ENCODE data around the gene AGBL5. TPM values are rescaled to one million over a fixed set of nuclear protein-coding genes. Genes with fewer than 3 reads are reported as not detected.

Gene AGBL5
- total and polyA plus RNA-seq, 4 experiments from 2014 or later, result 7.4 to 14.9 (median 10.8) TPM

DNA sequence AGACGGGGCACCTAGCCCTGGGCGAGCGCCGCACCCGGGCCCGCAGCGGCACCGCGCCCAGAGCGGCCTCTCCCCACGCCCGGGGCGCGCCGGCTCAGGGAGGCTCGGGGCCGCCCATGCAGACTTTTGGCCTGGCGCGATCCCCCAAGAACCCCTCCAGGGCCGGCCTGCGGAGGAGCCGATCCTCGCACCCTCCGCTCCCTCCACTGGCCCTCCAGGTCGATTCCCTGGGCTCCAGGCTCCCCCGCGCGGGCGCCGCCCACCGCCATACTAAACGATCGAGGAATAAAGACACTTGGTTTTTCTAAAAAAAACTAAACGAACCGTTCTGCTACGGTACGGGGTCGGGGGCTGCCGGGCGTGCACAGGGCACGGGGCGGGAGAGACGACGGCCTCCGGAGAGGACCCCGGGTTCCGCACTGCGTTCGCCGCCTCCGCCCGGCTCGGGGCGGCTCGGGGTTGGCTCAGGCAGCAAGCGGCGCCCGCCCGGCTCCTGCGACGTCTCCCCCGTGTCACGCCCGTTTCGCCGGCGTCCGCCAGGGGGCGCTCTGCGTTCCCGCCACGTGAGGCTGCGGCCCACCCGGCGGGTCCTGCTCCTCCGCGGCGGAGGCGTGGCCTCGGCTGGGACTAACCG, 34.7 kb downstream of the AGBL5 start:
- H3K4me3 ChIP-seq (ENCODE audit: low read length in 2 of 2), result peak overlapping the region; percentile 11 to 75
- ChIA-PET POLR2A (ENCODE audit: partially characterized antibody) (interaction anchor here (0.7 to 8.8 kb wide), 12 partner anchors 10 to 126 kb away, joined by 3 to 187 read pairs (median 6); partner anchors contain the start of genes ABHD1, AGBL5, ATRAID and OST4), CTCF (ENCODE audit: partially characterized antibody) (interaction anchor here (0.6 to 8.4 kb wide), 9 partner anchors 10 to 542 kb away, joined by 3 to 46 read pairs (median 4); partner anchors contain the start of genes CCDC121, GPN1 and OST4)
- H3K27me3 Mint-ChIP-seq, result no peaks in the 10 kb centered on the region
- no peaks in the 10 kb centered on the region for H3K27me3 ChIP-seq (ENCODE audit: insufficient read depth, low read length)
- peaks cover 9 to 37% (median 23%) of the 10 kb centered on the region in 4 donors for H3K4me1 Mint-ChIP-seq
- peaks cover 0 to 2% of the 10 kb centered on the region in 2 donors for H3K36me3 Mint-ChIP-seq
- H3K27ac Mint-ChIP-seq, result peak overlapping the region; percentile 82 to 94 (median 89)
- no peaks in the 10 kb centered on the region for H3K9me3 Mint-ChIP-seq
- no peaks in the 10 kb centered on the region for H3K36me3 ChIP-seq (ENCODE audit: insufficient read depth, low read length)
- peak overlapping the region; percentile 80 for H3K27ac ChIP-seq (ENCODE audit: low read depth, low read length)
- peak overlapping the region; percentile 82 to 90 (median 86) for H3K4me3 Mint-ChIP-seq
- peaks cover 32% of the 10 kb centered on the region for H3K4me1 ChIP-seq (ENCODE audit: insufficient read depth, low read length)
- intact Hi-C loops (cut with micrococcal nuclease), result loop anchor here (1.0 to 5.0 kb wide), 6 partner anchors 15 to 341 kb away; partner anchors contain the start of genes ATRAID, NRBP1, OST4 and PREB
- peak; percentile 93 to 99 (median 98) for DNase-seq
- no peaks in the 10 kb centered on the region for H3K9me3 ChIP-seq (ENCODE audit: control insufficient read depth in 1 of 2, low read length in 2 of 2)

DNA sequence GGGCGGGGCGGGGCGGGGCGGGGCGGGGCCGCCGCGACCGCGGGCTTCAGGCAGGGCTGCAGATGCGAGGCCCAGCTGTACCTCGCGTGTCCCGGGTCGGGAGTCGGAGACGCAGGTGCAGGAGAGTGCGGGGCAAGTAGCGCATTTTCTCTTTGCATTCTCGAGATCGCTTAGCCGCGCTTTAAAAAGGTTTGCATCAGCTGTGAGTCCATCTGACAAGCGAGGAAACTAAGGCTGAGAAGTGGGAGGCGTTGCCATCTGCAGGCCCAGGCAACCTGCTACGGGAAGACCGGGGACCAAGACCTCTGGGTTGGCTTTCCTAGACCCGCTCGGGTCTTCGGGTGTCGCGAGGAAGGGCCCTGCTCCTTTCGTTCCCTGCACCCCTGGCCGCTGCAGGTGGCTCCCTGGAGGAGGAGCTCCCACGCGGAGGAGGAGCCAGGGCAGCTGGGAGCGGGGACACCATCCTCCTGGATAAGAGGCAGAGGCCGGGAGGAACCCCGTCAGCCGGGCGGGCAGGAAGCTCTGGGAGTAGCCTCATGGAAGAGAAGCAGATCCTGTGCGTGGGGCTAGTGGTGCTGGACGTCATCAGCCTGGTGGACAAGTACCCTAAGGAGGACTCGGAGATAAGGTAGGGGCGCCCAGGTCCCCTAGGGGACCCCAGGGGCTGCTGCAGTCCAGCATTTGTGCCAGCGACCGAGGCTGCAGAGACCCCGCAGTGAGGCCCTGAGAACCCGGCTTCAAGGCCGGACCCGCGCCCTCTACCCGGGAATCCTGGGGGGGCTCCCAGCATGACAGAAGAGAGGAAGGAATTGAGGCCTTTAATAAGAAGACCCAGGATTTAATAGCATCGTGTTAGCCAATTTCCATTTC, 35.5 kb downstream of the AGBL5 start, which contains the start of gene KHK:
KHK (plus strand) TSS at position 49 of the 870 bp plus-strand sequence; CDS start at position 537, 488 bp downstream.
- no peaks in the 10 kb centered on the region for H3K9me3 ChIP-seq (ENCODE audit: control insufficient read depth in 1 of 2, low read length in 2 of 2)
- peaks cover 0 to 2% of the 10 kb centered on the region in 2 donors for H3K36me3 Mint-ChIP-seq
- H3K27ac Mint-ChIP-seq, result peak within 1 kb of the TSS; percentile 82 to 94 (median 89)
- no peaks in the 10 kb centered on the region for H3K9me3 Mint-ChIP-seq
- no peak for DNase-seq
- H3K4me1 Mint-ChIP-seq, result peaks cover 3 to 31% (median 17%) of the 10 kb centered on the region in 4 donors
- H3K36me3 ChIP-seq (ENCODE audit: insufficient read depth, low read length), result no peaks in the 10 kb centered on the region
- peak within 1 kb of the TSS; percentile 80 for H3K27ac ChIP-seq (ENCODE audit: low read depth, low read length)
- no peaks in the 10 kb centered on the region for H3K27me3 Mint-ChIP-seq
- no peaks in the 10 kb centered on the region for H3K27me3 ChIP-seq (ENCODE audit: insufficient read depth, low read length)
- intact Hi-C loops (cut with micrococcal nuclease), result loop anchor here (1.0 to 5.0 kb wide), 6 partner anchors 16 to 340 kb away; partner anchors contain the start of genes ATRAID, NRBP1, OST4 and PREB
- H3K4me3 ChIP-seq (ENCODE audit: low read length in 2 of 2), result peak within 1 kb of the TSS; percentile 29 to 75
- ChIA-PET POLR2A (ENCODE audit: partially characterized antibody) (interaction anchor here (0.7 to 8.8 kb wide), 10 partner anchors 9 to 216 kb away, joined by 3 to 187 read pairs (median 6); partner anchors contain the start of genes ABHD1, AGBL5, ATRAID and OST4), CTCF (ENCODE audit: partially characterized antibody) (interaction anchor here (0.7 to 8.4 kb wide), 15 partner anchors 9 to 542 kb away, joined by 3 to 46 read pairs (median 4); partner anchors contain the start of genes AGBL5, CCDC121, GPN1 and OST4)
- H3K4me3 Mint-ChIP-seq, result peak within 1 kb of the TSS; percentile 83 to 90 (median 86)
- peaks cover 25% of the 10 kb centered on the region for H3K4me1 ChIP-seq (ENCODE audit: insufficient read depth, low read length)

DNA sequence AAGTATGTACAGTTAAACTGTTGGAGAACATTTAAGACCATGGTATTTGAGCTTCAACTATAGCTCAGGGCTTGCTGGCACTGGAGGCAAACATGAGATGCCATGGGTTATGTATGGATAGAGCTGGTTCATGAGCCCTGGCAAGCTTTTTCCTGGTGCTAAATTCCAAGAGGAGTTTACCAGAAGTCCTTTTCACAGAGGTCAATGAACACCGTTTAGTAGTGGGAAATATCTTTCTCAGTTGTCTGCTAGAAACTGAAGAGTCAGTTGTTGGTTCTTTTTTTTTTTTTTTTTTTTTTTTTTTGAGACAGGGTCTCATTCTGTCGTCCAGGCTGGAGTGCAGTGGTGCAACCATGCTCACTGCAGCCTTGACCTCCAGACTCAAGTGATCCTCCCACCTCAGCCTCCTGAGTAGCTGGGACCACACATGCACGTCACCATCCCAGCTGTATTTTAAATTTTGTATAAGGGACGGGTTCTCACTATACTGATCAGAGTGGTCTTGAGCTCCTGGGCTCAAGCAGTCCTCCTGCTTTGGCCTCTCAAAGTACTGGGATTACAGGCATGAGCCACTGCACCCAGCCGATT, 36.4 kb downstream of the AGBL5 start:
- Mint-ChIP-seq H3K4me1 (peaks cover 3 to 31% (median 17%) of the 10 kb centered on the region in 4 donors), H3K27me3 (no peaks in the 10 kb centered on the region), H3K9me3 (no peaks in the 10 kb centered on the region), H3K27ac (peak overlapping the region in 1 of 7 donors; percentile 78), H3K36me3 (peaks cover 0 to 2% of the 10 kb centered on the region in 2 donors), H3K4me3 (peak overlapping the region in 6 of 8 donors; percentile 25 to 90 (median 62))
- CTCF ChIA-PET (ENCODE audit: partially characterized antibody), result interaction anchor here (0.7 to 8.4 kb wide), 13 partner anchors 8 to 215 kb away, joined by 3 to 46 read pairs (median 4); partner anchors contain the start of genes AGBL5 and OST4
- no peaks in the 10 kb centered on the region for H3K9me3 ChIP-seq (ENCODE audit: control insufficient read depth in 1 of 2, low read length in 2 of 2)
- no peak overlapping the region for H3K4me3 ChIP-seq (ENCODE audit: low read length in 2 of 2)
- no peak for DNase-seq
- H3K27ac ChIP-seq (ENCODE audit: low read depth, low read length), result no peak overlapping the region
- H3K27me3 ChIP-seq (ENCODE audit: insufficient read depth, low read length), result no peaks in the 10 kb centered on the region
- POLR2A ChIA-PET (ENCODE audit: partially characterized antibody), result interaction anchor here (1.0 to 8.8 kb wide), 7 partner anchors 8 to 215 kb away, joined by 4 to 187 read pairs (median 10); partner anchors contain the start of genes AGBL5, ATRAID, OST4 and SLC5A6
- no peaks in the 10 kb centered on the region for H3K36me3 ChIP-seq (ENCODE audit: insufficient read depth, low read length)
- intact Hi-C loops (cut with micrococcal nuclease), result loop anchor here (5.0 kb wide), 1 partner anchor 339 kb away; the partner anchor contains the start of gene NRBP1
- H3K4me1 ChIP-seq (ENCODE audit: insufficient read depth, low read length), result peaks cover 18% of the 10 kb centered on the region

DNA sequence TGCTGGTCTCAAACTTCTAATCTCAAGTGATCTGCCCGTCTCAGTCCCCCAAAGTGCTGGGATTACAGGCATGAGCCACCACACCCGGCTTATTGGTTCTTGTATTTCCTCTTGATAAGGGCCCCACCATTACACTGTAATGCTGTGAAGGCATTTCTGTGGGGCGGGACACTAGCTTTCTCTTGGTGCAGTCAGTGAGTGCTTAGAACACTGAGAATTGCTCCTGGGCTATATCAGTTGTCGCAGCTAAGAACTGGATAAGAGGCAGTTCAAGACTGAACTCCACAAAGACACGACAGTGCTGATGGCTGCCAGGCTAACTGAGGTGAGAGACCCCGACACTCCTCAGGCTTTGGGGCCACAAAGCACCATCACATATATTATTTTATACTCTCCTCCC, 37.2 kb downstream of the AGBL5 start:
- peak overlapping the region in 2 of 8 donors; percentile 17 to 69 for H3K4me3 Mint-ChIP-seq
- DNase-seq, result no peak
- no peaks in the 10 kb centered on the region for H3K9me3 Mint-ChIP-seq
- ChIA-PET POLR2A (ENCODE audit: partially characterized antibody) (interaction anchor here (4.3 kb wide), 1 partner anchor 37 kb away, joined by 43 read pairs; the partner anchor contains the start of gene AGBL5), CTCF (ENCODE audit: partially characterized antibody) (interaction anchor here (0.7 to 8.4 kb wide), 8 partner anchors 12 to 214 kb away, joined by 3 to 46 read pairs (median 4); partner anchors contain the start of genes AGBL5 and OST4)
- Histone ChIP-seq H3K27ac (ENCODE audit: low read depth, low read length) (no peak overlapping the region), H3K36me3 (ENCODE audit: insufficient read depth, low read length) (no peaks in the 10 kb centered on the region), H3K4me3 (ENCODE audit: low read length in 2 of 2) (no peak overlapping the region), H3K9me3 (ENCODE audit: control insufficient read depth in 1 of 2, low read length in 2 of 2) (no peaks in the 10 kb centered on the region), H3K27me3 (ENCODE audit: insufficient read depth, low read length) (no peaks in the 10 kb centered on the region), H3K4me1 (ENCODE audit: insufficient read depth, low read length) (peaks cover 18% of the 10 kb centered on the region)
- H3K4me1 Mint-ChIP-seq, result peaks cover 3 to 31% (median 17%) of the 10 kb centered on the region in 4 donors
- intact Hi-C loops (cut with micrococcal nuclease), result loop anchor here (5.0 kb wide), 1 partner anchor 339 kb away; the partner anchor contains the start of gene NRBP1
- no peaks in the 10 kb centered on the region for H3K27me3 Mint-ChIP-seq
- H3K36me3 Mint-ChIP-seq, result peaks cover 0 to 2% of the 10 kb centered on the region in 2 donors
- H3K27ac Mint-ChIP-seq, result peak overlapping the region in 1 of 7 donors; percentile 58

DNA sequence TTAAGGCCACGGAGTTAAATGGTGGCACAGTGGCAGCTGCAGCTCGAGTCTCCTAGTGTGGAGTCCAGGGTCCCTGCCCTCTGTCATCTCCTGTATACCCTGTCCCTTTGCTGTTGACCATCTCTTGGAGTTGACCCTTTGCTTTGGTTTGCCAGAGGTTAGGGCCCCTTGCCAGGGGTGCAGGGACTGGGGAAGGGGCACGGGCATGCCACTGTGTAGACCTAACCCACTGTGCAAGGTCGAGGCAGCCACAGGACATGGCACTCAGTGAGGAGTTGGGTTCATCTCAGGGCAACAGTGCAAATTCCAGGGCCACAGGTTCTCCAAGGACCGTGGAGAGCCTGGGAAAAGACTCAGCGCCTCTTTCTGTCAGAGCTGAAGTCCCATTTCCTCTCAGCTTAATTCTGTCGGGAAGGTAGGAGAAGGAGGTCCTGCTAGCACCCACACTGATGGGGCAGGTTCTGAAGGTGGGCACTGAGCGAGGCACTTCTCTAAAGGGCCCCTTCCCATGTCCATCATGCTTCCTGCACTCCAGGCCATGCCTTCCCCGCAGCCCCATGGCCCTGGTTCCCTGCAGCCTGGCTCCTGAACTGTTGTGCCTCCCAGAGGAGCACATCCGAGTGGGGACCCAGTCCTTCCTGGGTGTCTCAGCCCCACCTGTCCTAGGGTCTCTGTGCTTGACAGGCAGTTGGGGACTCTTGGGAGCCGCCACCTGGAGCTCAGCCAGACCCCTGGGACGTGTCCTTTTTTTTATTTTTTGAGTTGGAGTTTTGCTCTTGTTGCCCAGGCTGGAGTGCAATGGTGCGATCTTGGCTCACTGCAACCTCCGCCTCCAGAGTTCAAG, 37.9 kb downstream of the AGBL5 start:
- H3K27ac Mint-ChIP-seq, result peak overlapping the region in 1 of 7 donors; percentile 58
- Histone ChIP-seq H3K4me1 (ENCODE audit: insufficient read depth, low read length) (peaks cover 18% of the 10 kb centered on the region), H3K4me3 (ENCODE audit: low read length in 2 of 2) (no peak overlapping the region), H3K27ac (ENCODE audit: low read depth, low read length) (no peak overlapping the region), H3K27me3 (ENCODE audit: insufficient read depth, low read length) (no peaks in the 10 kb centered on the region), H3K9me3 (ENCODE audit: control insufficient read depth in 1 of 2, low read length in 2 of 2) (no peaks in the 10 kb centered on the region), H3K36me3 (ENCODE audit: insufficient read depth, low read length) (no peaks in the 10 kb centered on the region)
- ChIA-PET POLR2A (ENCODE audit: partially characterized antibody) (interaction anchor here (4.3 kb wide), 1 partner anchor 38 kb away, joined by 43 read pairs; the partner anchor contains the start of gene AGBL5), CTCF (ENCODE audit: partially characterized antibody) (interaction anchor here (0.7 kb wide), 1 partner anchor 77 kb away, joined by 4 read pairs; no protein-coding TSS in a partner anchor)
- no peak for DNase-seq
- H3K4me3 Mint-ChIP-seq, result no peak overlapping the region
- H3K4me1 Mint-ChIP-seq, result peaks cover 3 to 26% (median 17%) of the 10 kb centered on the region in 4 donors
- no peaks in the 10 kb centered on the region for H3K27me3 Mint-ChIP-seq
- intact Hi-C loops (cut with micrococcal nuclease), result loop anchor here (5.0 kb wide), 1 partner anchor 338 kb away; the partner anchor contains the start of gene NRBP1
- peaks cover 0 to 2% of the 10 kb centered on the region in 2 donors for H3K36me3 Mint-ChIP-seq
- H3K9me3 Mint-ChIP-seq, result no peaks in the 10 kb centered on the region
